ENCODE measurements around the gene LMAN2.
A peak's percentile ranks its signal among the peaks of the same experiment; 100 is the strongest.
"Not testable (repeated sequence)": the region's sequence is repeated elsewhere in the genome, so short reads cannot be mapped to it uniquely, and the experiment has no call there.

LMAN2 gene

DNA sequence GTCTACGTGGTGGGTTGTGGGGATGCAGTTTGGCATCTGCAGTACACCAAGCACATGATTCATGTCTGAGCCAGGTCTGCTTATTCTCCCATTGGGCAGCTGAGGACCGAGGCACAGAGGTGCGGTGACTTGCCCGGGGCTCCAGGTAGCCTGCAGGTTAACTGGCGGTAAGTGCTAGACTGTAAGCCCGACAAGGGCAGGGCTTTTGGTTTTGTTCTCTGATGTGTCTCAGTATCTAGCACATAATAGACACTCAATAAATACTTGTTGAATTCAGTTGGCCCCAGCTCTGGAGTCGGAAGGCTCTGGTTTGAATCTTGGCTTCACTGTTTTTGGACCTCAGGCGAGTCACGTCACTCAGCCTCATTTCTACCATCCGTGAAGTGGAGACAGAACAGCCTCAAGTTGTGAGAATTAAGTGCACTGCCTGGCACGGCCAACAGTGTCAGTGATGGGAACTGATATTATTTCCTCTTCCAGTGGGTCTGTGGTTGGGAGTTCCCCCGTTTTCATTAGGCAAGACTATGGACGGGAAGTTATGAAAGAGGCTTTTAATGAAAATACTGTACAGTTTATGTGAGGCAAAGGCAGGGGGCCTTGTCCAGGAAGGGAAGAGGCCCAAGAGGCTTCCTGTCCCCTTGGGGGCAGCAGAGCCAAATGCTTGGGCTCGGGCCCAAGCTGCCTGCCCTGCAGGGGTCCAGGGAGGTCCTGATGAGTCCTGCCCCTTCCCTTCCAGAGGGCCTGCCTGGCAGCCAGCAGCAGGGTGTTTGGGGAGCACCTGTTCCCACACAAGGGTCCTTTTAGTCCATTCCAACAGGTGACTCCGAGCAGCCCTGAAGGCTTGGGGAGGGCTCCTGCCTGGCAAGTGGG lies 44.6 kb downstream of the LMAN2 start:
- DNase-seq (ENCODE audit: low spot score): no peak

DNA sequence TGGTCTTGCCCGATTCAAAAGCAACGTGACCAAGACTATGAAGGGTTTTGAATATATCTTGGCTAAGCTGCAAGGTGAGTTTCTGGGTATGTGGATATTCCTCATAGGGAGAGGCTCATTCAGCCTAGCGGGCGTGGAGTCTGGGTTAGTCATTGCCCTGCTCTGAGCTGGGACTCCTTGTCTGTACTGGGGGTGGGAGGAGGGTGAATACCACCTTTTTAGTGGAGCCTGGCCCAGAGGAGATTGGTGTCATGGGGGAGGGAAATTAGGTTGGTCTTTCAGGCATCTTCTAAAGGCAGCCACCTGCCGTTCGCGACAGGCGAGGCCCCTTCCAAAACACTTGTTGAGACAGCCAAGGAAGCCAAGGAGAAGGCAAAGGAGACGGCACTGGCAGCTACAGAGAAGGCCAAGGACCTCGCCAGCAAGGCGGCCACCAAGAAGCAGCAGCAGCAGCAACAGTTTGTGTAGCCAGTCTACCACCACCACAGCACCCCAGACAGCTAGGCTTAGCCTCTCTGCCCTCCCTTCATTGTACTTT lies 45.3 kb downstream of the LMAN2 start:
- DNase-seq (ENCODE audit: low spot score): not testable (repeated sequence)

DNA sequence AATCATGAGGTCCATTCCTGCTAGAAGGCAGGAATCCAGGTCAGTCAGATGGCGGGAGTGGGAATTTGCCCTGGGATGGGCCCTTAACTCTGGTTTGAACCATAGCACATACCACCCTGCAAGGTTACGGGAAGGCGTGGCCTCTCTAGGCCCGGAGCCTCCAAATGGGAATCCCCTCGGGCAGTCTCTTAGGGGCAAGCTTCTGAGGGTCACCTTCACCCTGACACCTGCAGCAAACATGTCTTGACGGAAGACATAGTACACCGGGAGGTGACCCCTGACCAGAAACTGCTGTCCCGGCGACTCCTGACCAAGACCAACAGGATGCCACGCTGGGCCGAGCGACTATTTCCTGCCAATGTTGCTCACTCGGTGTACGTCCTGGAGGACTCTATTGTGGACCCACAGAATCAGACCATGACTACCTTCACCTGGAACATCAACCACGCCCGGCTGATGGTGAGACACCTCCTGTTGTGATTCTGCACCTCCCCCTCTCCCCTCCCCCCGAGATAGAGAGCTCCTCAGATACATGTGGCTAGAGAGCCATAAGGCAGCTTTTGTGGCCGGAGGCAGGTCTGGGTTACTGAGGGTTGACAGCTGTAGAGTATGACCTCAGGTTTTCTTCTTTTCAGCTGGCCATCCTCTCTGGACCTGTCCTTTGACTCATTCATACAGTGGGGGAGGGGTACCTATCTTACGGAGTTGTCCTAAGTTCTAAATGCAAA lies 46.9 kb downstream of the LMAN2 start:
- DNase-seq (ENCODE audit: low spot score): no peak

DNA sequence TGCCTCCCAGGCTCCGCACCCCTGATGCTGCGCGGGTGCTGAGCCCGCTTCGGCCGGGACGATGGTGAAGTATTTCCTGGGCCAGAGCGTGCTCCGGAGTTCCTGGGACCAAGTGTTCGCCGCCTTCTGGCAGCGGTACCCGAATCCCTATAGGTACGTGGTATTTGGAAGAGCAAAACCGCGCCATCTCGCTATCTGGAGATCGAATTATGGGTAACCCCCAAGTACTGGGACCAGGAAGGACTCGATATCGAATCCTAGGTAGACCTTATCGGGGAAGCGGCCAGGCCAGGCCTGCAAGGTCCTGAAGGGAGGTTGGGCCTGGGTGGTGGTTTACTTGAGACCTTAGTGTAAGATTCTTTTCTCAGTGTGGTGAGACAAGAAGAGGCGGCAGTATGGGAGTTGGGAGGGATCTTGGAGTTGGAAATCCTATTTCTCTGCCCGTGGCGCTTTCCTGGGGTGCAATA lies 47.5 kb downstream of the LMAN2 start:
- no peak for DNase-seq (ENCODE audit: low spot score)

DNA sequence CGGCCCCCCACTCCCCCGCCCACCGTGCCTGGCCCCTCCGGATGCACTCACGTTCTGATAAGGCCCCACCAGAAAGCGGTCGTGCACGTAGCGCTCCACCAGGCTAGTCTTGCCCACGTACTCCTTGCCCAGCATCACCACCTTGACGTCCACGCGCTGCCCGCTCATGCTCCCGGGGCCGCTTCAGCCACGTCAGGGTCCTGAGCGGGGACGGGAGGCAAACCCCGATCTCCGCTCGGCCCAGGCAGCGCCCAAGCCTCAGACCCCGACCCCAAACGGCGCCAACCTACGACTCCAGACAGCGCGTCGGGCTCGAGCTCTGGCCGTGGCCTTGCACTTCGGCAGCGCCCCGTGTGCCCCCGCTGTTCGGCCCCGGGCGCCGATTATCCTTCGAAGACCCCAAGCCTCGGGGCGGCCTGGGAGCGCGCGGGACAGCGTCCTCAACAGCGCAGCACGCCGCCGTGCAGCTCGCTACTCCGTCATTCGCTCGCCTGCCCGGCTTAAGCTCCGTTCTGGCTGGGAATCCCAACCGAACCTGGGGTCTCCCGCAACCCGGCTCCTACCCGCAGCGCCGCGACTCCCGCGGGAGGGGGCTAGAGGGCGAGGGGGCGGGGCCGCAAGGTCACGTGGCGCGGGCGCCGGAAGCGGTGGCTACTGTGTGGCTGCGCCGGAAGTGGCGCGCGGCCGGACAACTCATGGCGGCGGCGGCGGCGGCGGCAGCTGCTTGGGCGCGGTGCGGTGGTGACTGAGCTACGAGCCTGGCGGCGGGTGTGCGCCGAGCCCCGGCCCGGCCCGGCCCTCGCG lies 48.1 kb downstream of the LMAN2 start, which contains the start of the genes PRELID1 and RAB24:
PRELID1 (plus strand) TSS at position 679 of the 804 bp plus-strand sequence. CDS start 187 bp downstream, outside the sequence.
RAB24 (minus strand) TSS at position 599 of the 804 bp plus-strand sequence; CDS start at position 168, 431 bp downstream.
- DNase-seq (ENCODE audit: low spot score): peak; percentile 84

DNA sequence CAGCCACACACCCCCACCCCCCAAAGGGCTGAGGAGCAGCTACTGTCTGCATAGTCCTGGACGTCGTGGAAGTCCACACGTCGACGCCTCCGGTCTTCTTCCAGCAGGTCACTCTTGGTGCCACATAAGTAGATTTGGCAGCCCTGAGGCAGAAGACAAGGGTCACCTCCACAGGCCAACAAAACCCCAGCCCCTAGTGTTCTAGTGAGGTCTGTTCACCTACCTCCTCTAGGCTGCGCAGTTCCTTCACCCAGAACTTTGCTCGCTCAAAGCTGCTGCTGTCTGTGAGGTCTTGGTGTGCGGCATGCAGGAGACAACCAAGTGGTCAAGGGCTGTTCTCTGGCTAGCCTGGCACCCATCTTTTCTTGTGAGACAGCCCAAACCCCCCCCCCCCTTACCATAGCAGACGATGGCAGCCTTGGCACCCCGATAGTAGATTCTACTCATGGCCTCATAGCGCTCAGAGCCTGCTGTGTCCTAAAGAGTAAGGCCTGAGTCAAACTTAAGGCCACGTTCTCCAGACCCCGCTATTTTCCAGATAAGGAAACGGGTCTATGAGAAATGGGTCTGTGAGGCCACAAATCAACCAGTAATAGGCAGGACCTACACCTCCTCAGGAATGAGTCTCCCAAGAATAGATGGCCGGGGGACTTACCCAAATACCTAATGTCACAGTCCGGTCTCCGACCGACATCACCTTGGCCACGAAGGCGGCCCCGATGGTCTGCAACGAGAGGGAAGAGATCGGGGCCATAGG lies 48.9 kb downstream of the LMAN2 start:
- DNase-seq (ENCODE audit: low spot score): no peak

DNA sequence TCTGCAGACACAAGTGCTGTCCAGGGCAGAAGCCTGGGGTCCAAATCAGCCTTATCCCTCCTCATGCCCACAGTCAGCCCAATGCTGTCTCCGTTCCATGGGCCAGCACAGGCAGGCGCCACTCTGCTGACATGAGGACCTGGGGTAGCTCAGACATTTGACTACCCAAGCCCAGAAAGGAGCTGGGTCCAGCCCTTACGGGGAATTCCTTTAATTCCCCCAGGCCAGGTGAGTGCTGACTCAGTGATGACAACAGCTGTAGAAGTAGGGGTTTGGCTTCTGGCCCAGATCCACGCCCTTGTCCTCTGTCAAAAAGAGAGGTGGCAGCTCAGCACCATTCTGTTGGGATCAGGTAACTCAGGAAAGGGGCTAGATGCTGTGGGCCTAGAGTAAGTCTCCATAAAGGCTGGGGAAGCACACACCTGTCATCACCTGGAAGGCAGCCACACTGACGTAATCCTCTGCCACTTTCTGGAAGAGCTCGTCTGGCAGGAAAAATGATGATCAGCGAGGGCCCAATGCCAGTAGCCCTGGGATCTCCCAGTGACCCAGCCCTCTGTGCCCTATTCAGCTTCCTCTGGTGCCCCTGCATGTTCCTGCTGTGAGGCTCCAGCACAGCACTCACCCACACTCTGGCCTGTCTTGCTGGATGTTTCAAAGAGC lies 49.8 kb downstream of the LMAN2 start:
- DNase-seq (ENCODE audit: low spot score): no peak

DNA sequence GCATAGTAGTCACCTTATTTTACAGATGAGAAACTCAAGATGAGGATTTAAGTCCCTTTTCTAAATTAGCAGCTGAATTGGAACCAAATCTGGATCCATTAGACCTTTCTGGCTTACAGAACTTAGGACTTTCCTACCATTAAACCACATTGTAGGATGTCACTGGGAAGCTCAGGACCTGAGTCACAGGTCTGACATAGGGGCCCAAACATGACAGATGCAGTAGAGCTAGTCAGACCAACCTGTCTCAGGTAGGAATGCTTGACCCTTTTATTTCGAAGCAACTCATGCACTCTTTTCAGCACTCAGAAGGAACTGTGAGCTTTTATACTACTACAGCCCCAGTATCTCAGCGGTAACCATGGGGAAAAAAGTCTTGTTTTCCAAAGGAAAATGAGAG lies 50.5 kb downstream of the LMAN2 start:
- no peak for DNase-seq (ENCODE audit: low spot score)

DNA sequence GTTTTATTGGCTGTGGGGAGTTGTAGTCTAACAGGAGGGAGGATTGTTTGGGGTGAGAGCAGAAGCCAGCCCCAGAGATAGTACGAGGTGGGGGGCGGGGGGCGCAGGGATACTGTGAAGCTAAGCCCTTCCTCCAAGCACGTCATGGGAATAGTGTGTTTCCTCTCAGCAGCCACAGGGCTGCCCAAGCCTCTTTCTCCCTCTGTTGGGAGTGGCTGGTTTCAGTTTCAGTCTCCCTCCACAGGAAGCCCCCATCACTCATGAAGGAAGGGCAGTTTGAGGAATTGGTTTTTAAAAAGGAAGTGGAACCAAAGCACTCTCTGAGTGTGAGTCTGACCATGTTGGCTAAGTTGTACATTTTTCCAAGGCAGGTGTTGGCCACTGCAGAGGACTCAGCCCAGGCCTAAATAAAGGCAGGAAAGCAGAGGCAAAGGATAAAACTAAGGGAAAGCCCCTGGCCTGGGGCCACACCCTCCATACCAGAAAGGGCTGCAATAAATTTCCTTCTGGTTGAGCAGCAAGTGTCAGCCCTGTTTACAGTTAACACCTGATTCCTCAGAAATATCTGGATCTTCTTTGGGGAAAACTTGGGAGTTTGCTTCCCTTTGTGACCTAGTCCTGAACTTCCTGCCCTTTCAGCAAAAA lies 51.1 kb downstream of the LMAN2 start:
- DNase-seq (ENCODE audit: low spot score): peak; percentile 54

DNA sequence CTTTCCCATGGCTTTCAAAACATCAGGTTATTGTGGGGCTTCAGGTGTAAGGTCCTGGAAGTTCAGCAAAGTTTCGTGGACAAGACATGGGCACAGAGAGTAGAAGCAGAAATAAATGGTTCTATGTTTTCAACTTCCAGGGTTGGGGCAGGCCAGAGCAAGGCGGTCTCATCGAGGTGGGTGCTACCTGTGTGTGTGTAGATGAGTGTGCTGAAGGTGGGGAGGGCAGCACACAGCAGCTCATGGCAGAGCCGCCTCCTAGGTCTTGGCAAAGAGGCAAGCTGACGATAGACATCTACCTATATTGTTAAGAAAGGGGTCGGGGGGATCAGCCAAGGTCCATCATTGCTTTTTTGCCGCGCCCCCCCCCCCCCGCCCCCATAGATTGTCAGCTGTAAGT lies 51.8 kb downstream of the LMAN2 start:
- DNase-seq (ENCODE audit: low spot score): no peak

DNA sequence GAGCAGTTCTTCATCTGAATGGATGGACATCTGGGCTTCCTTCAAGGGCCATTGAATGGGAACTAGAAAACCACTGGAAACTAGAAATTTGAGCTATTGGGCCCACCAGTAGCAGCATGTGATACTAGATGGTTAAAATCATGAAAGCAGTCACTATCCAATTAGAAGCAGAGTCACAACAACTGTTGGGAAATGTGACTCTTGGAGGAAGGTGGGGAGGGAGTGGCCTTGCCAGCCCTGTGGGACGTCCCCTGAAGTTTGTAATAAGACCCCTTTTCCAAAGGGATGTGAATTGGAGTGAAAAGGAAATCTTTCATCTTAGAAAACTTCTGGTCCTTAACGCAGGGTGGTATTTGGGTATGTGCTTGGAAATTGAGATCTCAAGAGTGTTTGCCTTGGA lies 53.5 kb downstream of the LMAN2 start:
- no peak for DNase-seq (ENCODE audit: low spot score)

DNA sequence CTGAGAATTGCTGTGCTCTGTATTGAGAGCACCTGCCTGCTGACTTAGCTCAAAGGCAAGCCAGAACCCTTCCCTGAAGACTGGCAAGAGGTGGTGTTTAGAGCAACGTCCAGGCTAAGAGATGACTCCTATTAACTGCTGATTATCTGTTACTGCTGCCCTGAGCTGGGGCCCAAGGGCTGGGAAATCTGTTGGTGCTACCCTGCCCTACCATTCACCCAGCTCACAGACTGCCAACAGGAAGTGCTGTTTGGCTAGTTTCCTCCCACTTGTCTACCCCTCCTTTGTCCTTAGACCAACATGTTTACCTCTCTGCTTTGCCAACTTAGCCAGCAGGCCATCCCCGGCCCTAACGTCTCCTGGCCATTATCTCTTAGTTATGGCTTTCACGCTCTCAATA lies 54.9 kb downstream of the LMAN2 start:
- no peak for DNase-seq (ENCODE audit: low spot score)

DNA sequence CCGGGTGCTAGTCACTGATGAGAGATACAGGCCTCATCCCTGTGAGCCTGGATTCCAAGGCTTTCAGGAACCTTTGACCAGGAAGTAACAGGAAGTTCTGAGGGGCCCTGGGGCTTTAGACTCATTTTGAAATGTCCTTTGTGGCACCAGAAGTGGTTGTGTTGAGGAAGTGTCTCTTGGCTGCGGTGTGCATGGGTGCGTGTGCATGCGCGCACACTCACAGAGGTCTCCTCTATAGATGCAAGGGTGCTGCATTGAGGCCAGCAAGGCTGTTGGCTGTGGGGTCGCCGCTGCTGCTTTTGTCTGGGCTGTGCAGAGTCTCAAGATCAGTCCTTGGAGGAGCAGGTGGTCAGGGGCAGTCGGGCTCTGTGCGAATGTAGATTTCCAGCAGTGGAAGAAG lies 55.5 kb downstream of the LMAN2 start:
- no peak for DNase-seq (ENCODE audit: low spot score)

DNA sequence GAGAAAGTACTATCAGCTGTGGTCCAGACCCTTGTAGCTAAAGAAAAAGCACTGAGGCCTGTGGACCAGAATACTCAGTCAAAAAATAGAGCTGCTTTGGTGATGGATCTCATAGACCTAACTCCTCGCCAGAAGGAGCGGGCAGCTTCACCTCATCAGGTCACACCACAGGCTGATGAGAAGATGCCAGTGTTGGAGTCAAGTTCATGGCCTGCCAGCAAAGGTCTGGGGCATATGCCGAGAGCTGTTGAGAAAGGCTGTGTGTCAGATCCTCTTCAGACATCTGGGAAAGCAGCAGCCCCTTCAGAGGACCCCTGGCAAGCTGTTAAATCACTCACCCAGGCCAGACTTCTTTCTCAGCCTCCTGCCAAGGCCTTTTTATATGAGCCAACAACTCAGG lies 56.8 kb downstream of the LMAN2 start:
- DNase-seq (ENCODE audit: low spot score): no peak

DNA sequence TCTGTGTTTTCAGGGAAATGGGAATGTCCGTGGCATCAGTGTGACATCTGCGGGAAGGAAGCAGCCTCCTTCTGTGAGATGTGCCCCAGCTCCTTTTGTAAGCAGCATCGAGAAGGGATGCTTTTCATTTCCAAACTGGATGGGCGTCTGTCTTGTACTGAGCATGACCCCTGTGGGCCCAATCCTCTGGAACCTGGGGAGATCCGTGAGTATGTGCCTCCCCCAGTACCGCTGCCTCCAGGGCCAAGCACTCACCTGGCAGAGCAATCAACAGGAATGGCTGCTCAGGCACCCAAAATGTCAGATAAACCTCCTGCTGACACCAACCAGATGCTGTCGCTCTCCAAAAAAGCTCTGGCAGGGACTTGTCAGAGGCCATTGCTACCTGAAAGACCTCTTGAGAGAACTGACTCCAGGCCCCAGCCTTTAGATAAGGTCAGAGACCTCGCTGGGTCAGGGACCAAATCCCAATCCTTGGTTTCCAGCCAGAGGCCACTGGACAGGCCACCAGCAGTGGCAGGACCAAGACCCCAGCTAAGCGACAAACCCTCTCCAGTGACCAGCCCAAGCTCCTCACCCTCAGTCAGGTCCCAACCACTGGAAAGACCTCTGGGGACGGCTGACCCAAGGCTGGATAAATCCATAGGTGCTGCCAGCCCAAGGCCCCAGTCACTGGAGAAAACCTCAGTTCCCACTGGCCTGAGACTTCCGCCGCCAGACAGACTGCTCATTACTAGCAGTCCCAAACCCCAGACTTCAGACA lies 57.5 kb downstream of the LMAN2 start:
- no peak for DNase-seq (ENCODE audit: low spot score)

DNA sequence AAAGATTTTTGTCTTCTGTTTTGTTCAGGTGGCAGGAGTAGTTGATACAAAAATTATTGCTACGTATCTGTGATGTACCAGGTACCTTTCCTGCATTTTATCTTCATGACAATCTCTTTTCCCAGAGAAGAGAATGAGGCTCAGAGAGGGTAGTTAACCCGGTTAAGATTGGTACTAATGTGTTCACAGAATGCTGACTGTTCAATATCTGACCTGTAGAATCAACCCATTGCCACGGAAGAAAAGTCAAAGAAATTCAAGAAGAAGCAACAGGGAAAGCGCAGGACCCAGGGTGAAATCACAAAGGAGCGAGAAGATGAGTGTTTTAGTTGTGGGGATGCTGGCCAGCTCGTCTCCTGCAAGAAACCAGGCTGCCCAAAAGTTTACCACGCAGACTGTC lies 59.7 kb downstream of the LMAN2 start:
- no peak for DNase-seq (ENCODE audit: low spot score)

DNA sequence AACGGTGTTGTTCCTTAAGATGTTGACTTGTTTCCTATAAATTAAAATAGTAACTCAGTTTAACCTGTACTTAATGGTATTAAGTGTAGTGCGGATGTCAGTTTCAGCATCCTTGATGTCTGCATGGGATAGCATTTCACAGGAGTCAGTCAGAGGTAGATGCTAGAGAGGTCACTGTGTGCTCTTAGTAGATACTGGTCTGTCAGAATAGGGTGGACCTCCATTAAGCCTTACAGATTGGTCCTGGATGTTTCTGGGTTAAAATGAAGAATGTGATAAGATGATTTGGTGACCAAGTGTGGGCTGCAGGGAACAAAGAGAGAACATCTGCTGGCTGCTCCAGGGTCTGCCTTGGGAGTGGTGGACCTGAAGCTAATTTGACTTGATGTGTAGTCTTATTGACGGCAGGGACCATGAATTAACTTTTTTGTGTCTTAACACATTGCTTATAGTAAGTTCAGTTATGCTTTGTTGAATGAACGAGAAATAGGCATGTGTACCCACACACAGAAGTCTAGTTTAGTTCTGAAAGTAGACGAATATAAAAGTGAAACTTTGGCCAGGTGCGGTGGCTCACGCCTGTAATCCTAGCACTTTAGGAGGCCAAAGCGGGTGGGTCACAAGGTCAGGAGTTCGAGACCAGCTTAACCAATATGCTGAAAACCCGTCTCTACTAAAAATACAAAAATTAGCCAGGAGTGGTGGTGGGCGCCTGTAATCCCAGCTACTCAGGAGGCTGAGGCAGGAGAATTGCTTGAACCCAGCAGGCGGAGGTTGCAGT lies 60.5 kb downstream of the LMAN2 start:
- DNase-seq (ENCODE audit: low spot score): no peak

DNA sequence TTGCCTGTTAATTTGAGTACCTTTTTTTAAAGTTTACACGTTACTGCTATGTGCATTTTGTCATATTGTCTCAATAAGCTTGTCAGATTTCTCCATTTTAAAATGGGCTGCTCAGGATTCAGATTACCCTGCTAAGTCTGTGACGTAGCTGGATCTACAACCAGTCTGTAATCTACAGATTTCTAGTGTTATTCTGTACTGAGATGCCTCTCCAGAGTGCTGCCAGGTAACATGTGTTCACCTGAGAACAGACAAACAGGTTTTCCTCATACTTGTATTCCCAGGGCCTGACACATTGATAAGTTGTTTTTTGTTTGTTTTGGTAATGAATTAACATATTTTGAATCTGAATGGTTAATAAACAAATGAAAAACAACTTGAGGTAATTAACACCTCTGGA lies 63.3 kb downstream of the LMAN2 start:
- no peak for DNase-seq (ENCODE audit: low spot score)

Measured in CD4-positive, alpha-beta T cell treated with Interleukin-6 at 100 ng/mL for 8 hours (primary cell).